Esophagus muscularis mucosa (tissue), 4 donors: ENCODE data around the gene COL19A1. TPM values are rescaled to one million over a fixed set of nuclear protein-coding genes. Genes with fewer than 3 reads are reported as not detected.
A peak's percentile ranks its signal among the peaks of the same experiment; 100 is the strongest.

Experiments
- DNase-seq: peaks from one replicate; pipeline ENCODE4 v3.0.0-alpha.2; 2017; ENCODE audit errors: extremely low spot score
- H3K27ac ChIP-seq, 4 donors: fragments of 200-600 bp; sonication (generic); replicated peaks in 1 of 4; 1 replicate in 3 of 4; 2 replicates in 1 of 4; pipeline ENCODE4 v1.5.1; 2016 to 2019; ENCODE audit warnings: mild to moderate bottlenecking in 1 of 4
- H3K27me3 ChIP-seq, 4 donors: fragments of 200-600 bp; sonication (generic); one replicate each; pipeline versions ENCODE4 v1.5.1 to v1.6.0; 2016 to 2019
- H3K36me3 ChIP-seq, 4 donors: fragments of 200-600 bp; sonication (generic); one replicate each; pipeline ENCODE4 v1.5.1; 2016 to 2019
- H3K4me1 ChIP-seq, 4 donors: fragments of 200-600 bp; sonication (generic); one replicate each; pipeline ENCODE4 v1.5.1; 2016 to 2019
- H3K4me3 ChIP-seq, 4 donors: fragments of 200-600 bp; sonication (generic); 1 replicate in 2 of 4; 2 replicates in 2 of 4; pipeline ENCODE4 v1.5.1; 2016 to 2019; ENCODE audit warnings: mild to moderate bottlenecking in 4 of 4, moderate library complexity in 1 of 4
- H3K9me3 ChIP-seq, 4 donors: fragments of 200-600 bp; sonication (generic); 1 replicate in 3 of 4; 2 replicates in 1 of 4; pipeline ENCODE4 v1.5.1; 2016 to 2019
- EP300 ChIP-seq: sonication (generic); formaldehyde crosslinking; IDR thresholded peaks from one replicate; pipeline ENCODE4 v1.6.1; 2017; ENCODE audit warnings: antibody characterized with exemption
- POLR2A ChIP-seq: fragments of 450-650 bp; IDR thresholded peaks from one replicate; pipeline ENCODE4 v1.6.1; 2017; ENCODE audit warnings: antibody characterized with exemption, moderate library complexity, mild to moderate bottlenecking, low read depth
- POLR2AphosphoS5 ChIP-seq, 2 donors: sonication (generic); formaldehyde crosslinking; IDR thresholded peaks; one replicate each; pipeline ENCODE4 v1.6.1; 2017; ENCODE audit warnings: antibody characterized with exemption in 2 of 2
- WGBS: methylation state at CpG from one replicate; pipeline ENCODE4 v1.1.5; 2018; 5-methylcytosine and 5-hydroxymethylcytosine counted together
- intact Hi-C: fragments of 100-400 bp; cut with DNase I; formaldehyde crosslinking; loops from one replicate; pipeline ENCODE4 v1.15.1; 2023
- total RNA-seq, 4 donors: library from RNA; depleted of rRNA; stranded (reverse); fragments of >200 nt; gene quantifications; one replicate each; pipeline versions ENCODE4 v1.1.0 to v1.2.1, GENCODE V29; 2016
- TF ChIP-seq, protein P1 (sequence below), 3 experiments: fragments of 200-600 bp in 2 of 3; fragments of 450-650 bp in 1 of 3; sonication (generic) in 2 of 3; IDR thresholded peaks; one replicate each; pipeline ENCODE4 v1.5.1; 2017 to 2019; ENCODE audit warnings: antibody characterized with exemption in 3 of 3, mild to moderate bottlenecking in 2 of 3, moderate library complexity in 1 of 3

The COL19A1 gene
- total RNA-seq, 4 donors from 2014 or later = 1.7 to 4.0 (median 2.4) TPM

DNA sequence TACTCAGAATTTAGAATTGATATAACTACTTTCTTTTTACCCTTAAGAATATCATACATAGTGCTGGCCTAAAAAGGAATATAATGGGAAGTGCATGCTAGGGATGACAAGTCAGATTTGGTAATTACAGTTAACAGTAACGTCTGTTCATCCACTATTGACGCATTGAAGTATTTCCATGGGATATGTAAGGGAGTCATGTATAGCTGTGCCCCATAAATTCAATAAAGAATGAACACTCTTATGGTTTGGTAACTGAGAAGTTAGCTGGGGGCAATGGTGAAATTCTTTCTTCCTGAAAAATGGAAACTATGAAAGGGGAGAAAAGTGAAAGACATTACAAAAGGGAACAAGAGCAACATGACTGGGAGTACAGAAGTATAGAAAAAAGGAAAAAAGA lies 2.6 kb upstream of the COL19A1 start:
- intact Hi-C loops = loop anchor here (10.0 kb wide), 1 partner anchor 129 kb away; no protein-coding TSS in a partner anchor

DNA sequence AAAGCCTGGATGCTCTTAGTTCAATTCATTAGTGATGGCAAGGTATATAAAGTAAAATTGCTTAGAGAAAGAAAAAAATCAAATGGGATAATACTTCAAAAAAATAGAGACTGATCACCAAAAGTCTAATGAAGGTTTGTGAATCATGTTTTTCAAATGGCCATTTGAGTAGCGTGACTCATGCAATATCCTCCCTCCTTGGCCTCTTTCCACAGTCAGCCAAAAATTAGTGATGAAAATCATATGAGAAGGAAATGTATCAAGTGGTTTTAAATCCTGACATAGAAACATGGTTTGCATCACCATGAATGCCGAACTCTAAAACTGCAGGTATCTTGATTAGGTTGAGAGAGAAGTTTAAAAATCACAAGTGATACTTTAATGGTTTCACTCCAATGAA lies 1.2 kb upstream of the COL19A1 start:
- no peak for TF ChIP-seq EP300
- TF ChIP-seq POLR2A = no peak
- TF ChIP-seq, protein P1, sequence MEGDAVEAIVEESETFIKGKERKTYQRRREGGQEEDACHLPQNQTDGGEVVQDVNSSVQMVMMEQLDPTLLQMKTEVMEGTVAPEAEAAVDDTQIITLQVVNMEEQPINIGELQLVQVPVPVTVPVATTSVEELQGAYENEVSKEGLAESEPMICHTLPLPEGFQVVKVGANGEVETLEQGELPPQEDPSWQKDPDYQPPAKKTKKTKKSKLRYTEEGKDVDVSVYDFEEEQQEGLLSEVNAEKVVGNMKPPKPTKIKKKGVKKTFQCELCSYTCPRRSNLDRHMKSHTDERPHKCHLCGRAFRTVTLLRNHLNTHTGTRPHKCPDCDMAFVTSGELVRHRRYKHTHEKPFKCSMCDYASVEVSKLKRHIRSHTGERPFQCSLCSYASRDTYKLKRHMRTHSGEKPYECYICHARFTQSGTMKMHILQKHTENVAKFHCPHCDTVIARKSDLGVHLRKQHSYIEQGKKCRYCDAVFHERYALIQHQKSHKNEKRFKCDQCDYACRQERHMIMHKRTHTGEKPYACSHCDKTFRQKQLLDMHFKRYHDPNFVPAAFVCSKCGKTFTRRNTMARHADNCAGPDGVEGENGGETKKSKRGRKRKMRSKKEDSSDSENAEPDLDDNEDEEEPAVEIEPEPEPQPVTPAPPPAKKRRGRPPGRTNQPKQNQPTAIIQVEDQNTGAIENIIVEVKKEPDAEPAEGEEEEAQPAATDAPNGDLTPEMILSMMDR (IDR thresholded peaks at IDR 0.05) = no peak
- TF ChIP-seq POLR2AphosphoS5 (IDR thresholded peaks at IDR 0.05) = no peak
- Histone ChIP-seq H3K27ac (no peak overlapping the region), H3K9me3 (no peaks in the 10 kb centered on the region), H3K27me3 (no peaks in the 10 kb centered on the region), H3K36me3 (no peaks in the 10 kb centered on the region), H3K4me3 (peak overlapping the region in 1 of 4 donors; percentile 0), H3K4me1 (peaks cover 11 to 19% (median 14%) of the 10 kb centered on the region in 4 donors)
- intact Hi-C loops = loop anchor here (10.0 kb wide), 1 partner anchor 130 kb away; no protein-coding TSS in a partner anchor
- WGBS = 46% methylated on average over 2 of the region's 2 CpGs
- no peak for DNase-seq

More for the DNA sequence above, 2.6 kb upstream of the COL19A1 start:
- no peak for TF ChIP-seq EP300
- TF ChIP-seq POLR2AphosphoS5 (IDR thresholded peaks at IDR 0.05) = no peak
- TF ChIP-seq, protein P1 (IDR thresholded peaks at IDR 0.05) = no peak
- no peak for TF ChIP-seq POLR2A
- 89% methylated on average over 2 of the region's 2 CpGs for WGBS
- Histone ChIP-seq H3K4me3 (no peak overlapping the region), H3K4me1 (peaks cover 11 to 19% (median 14%) of the 10 kb centered on the region in 4 donors), H3K27ac (no peak overlapping the region), H3K27me3 (no peaks in the 10 kb centered on the region), H3K36me3 (no peaks in the 10 kb centered on the region), H3K9me3 (no peaks in the 10 kb centered on the region)
- no peak for DNase-seq

- Histone ChIP-seq H3K36me3 (no peaks in the 10 kb centered on the region), H3K4me3 (peak overlapping the region; percentile 64 to 85 (median 66)), H3K9me3 (no peaks in the 10 kb centered on the region), H3K4me1 (peaks cover 11 to 19% (median 14%) of the 10 kb centered on the region in 4 donors), H3K27ac (peak overlapping the region; percentile 42 to 70 (median 54)), H3K27me3 (no peaks in the 10 kb centered on the region)
- TF ChIP-seq, protein P1 (IDR thresholded peaks at IDR 0.05) = peak in 1 of 3 experiments; percentile 39
- no peak for TF ChIP-seq POLR2AphosphoS5 (IDR thresholded peaks at IDR 0.05)
- intact Hi-C loops = loop anchor here (10.0 kb wide), 1 partner anchor 132 kb away; no protein-coding TSS in a partner anchor
- WGBS = under 1% methylated on average over 40 of the region's 80 CpGs
- no peak for DNase-seq
These were observed 648 bp downstream of the COL19A1 start for GRCh38 chr6:69866770-69867638.

DNA sequence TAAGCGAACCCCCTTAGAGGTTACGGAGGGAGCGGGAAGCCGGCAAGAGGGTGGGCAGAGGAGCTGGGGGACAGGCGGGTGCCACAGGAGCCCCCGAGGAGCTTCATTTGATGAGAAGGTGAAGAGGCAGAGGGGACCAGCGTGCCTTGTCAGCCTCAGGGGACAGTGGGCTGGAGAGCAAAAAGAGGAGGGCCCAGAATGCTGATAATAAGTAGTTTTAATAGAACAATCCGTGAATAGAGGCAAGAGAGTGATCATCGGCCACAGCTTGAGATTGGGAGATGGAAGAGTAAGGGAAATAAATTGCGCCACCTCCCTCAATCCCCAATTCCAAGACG lies 1.3 kb downstream of the COL19A1 start:
- Histone ChIP-seq H3K27me3 (no peaks in the 10 kb centered on the region), H3K27ac (peak overlapping the region; percentile 42 to 70 (median 54)), H3K9me3 (no peaks in the 10 kb centered on the region), H3K4me3 (peak overlapping the region; percentile 64 to 85 (median 66)), H3K36me3 (no peaks in the 10 kb centered on the region), H3K4me1 (peaks cover 11 to 19% (median 14%) of the 10 kb centered on the region in 4 donors)
- intact Hi-C loops = loop anchor here (10.0 kb wide), 1 partner anchor 133 kb away; no protein-coding TSS in a partner anchor
- DNase-seq = no peak
- 9% methylated on average over 11 of the region's 11 CpGs for WGBS
- TF ChIP-seq POLR2A = no peak
- TF ChIP-seq POLR2AphosphoS5 (IDR thresholded peaks at IDR 0.05) = no peak
- no peak for TF ChIP-seq EP300
- TF ChIP-seq, protein P1 (IDR thresholded peaks at IDR 0.05) = no peak
